ENCODE measurements around the gene CD3E. TPM values are rescaled to one million over a fixed set of nuclear protein-coding genes. Genes with fewer than 3 reads are reported as not detected.

The CD3E gene
- total RNA-seq, 1 experiment from 2014 or later, result not detected

- Histone ChIP-seq H3K9me3 (ENCODE audit: insufficient read depth, low read depth) (no peaks in the 10 kb centered on the region), H3K9me2 (ENCODE audit: insufficient read depth) (no peaks in the 10 kb centered on the region), H3K79me2 (ENCODE audit: low read depth) (no peaks in the 10 kb centered on the region), H3K4me3 (no peak overlapping the region), H3K4me2 (no peak overlapping the region), H3K27me3 (ENCODE audit: insufficient read depth, low read depth) (no peaks in the 10 kb centered on the region), H4K20me1 (ENCODE audit: insufficient read depth) (no peaks in the 10 kb centered on the region), H2AFZ (no peak overlapping the region), H3K27ac (no peak overlapping the region), H3K36me3 (ENCODE audit: low read depth) (no peaks in the 10 kb centered on the region), H3F3A (ENCODE audit: insufficient read depth, low read depth) (peaks cover 24% of the 10 kb centered on the region; the same call in 1 of the 2 replicates), H3K4me1 (replicated peaks; ENCODE audit: insufficient read depth) (peaks cover 31% of the 10 kb centered on the region)
- DNase-seq, result no peak
- intact Hi-C loops (cut with micrococcal nuclease; ENCODE audit: unreplicated experiment), result loop anchor here (1.0 kb wide), 4 partner anchors 27 to 275 kb away; partner anchors contain the start of gene MPZL2
- TF ChIP-seq CTCF (conservative IDR thresholded peaks at IDR 0.05) (no peak), EZH2 (IDR thresholded peaks at IDR 0.05; ENCODE audit: low read depth) (no peak)
- CTCF ChIA-PET, result interaction anchor here (0.7 kb wide), 1 partner anchor 93 kb away, joined by 4 read pairs; no protein-coding TSS in a partner anchor
- no TSS peak for BruUV-seq (replicated peaks)
- POLR2A ChIA-PET (ENCODE audit: unreplicated experiment), result interaction anchor here (0.6 kb wide), 1 partner anchor 28 kb away, joined by 5 read pairs; no protein-coding TSS in a partner anchor
Measured at GRCh38 chr11:118291477-118292135, 12.9 kb upstream of the CD3E start.

- CTCF ChIA-PET, result no interaction called here
- TF ChIP-seq EZH2 (IDR thresholded peaks at IDR 0.05; ENCODE audit: low read depth), result no peak
- no peak for TF ChIP-seq CTCF (conservative IDR thresholded peaks at IDR 0.05)
- H3F3A ChIP-seq (ENCODE audit: insufficient read depth, low read depth), result peaks cover 12% of the 10 kb centered on the region; the same call in 1 of the 2 replicates
- no peak overlapping the region for H3K4me3 ChIP-seq
- no peaks in the 10 kb centered on the region for H3K27me3 ChIP-seq (ENCODE audit: insufficient read depth, low read depth)
- intact Hi-C loops (cut with micrococcal nuclease; ENCODE audit: unreplicated experiment), result no loop called here
- no peak overlapping the region for H3K27ac ChIP-seq
- H3K79me2 ChIP-seq (ENCODE audit: low read depth), result no peaks in the 10 kb centered on the region
- POLR2A ChIA-PET (ENCODE audit: unreplicated experiment), result no interaction called here
- H3K4me1 ChIP-seq (replicated peaks; ENCODE audit: insufficient read depth), result peaks cover 15% of the 10 kb centered on the region
- H3K4me2 ChIP-seq, result no peak overlapping the region
- H3K9me3 ChIP-seq (ENCODE audit: insufficient read depth, low read depth), result no peaks in the 10 kb centered on the region
- no peak overlapping the region for H2AFZ ChIP-seq
- H3K36me3 ChIP-seq (ENCODE audit: low read depth), result no peaks in the 10 kb centered on the region
- DNase-seq, result no peak
- H4K20me1 ChIP-seq (ENCODE audit: insufficient read depth), result no peaks in the 10 kb centered on the region
- BruUV-seq (replicated peaks), result no TSS peak
- H3K9me2 ChIP-seq (ENCODE audit: insufficient read depth), result no peaks in the 10 kb centered on the region
Measured at GRCh38 chr11:118294053-118294452, 10.5 kb upstream of the CD3E start.

- Histone ChIP-seq H3K4me1 (replicated peaks; ENCODE audit: insufficient read depth) (peaks cover 15% of the 10 kb centered on the region), H3F3A (ENCODE audit: insufficient read depth, low read depth) (peaks cover 12% of the 10 kb centered on the region; the same call in 1 of the 2 replicates), H3K27me3 (ENCODE audit: insufficient read depth, low read depth) (no peaks in the 10 kb centered on the region), H3K4me3 (no peak overlapping the region), H2AFZ (no peak overlapping the region), H3K27ac (no peak overlapping the region), H3K9me3 (ENCODE audit: insufficient read depth, low read depth) (no peaks in the 10 kb centered on the region), H3K36me3 (ENCODE audit: low read depth) (no peaks in the 10 kb centered on the region), H3K9me2 (ENCODE audit: insufficient read depth) (no peaks in the 10 kb centered on the region), H4K20me1 (ENCODE audit: insufficient read depth) (no peaks in the 10 kb centered on the region), H3K79me2 (ENCODE audit: low read depth) (no peaks in the 10 kb centered on the region), H3K4me2 (no peak overlapping the region)
- no TSS peak for BruUV-seq (replicated peaks)
- ChIA-PET POLR2A (ENCODE audit: unreplicated experiment) (interaction anchor here (0.6 to 0.7 kb wide), 2 partner anchors 20 to 52 kb away, joined by 3 read pairs; no protein-coding TSS in a partner anchor), CTCF (interaction anchor here (0.8 kb wide), 1 partner anchor 26 kb away, joined by 4 read pairs; no protein-coding TSS in a partner anchor)
- no peak for TF ChIP-seq CTCF (conservative IDR thresholded peaks at IDR 0.05)
- TF ChIP-seq EZH2 (IDR thresholded peaks at IDR 0.05; ENCODE audit: low read depth), result no peak
- intact Hi-C loops (cut with micrococcal nuclease; ENCODE audit: unreplicated experiment), result no loop called here
- DNase-seq, result no peak
Measured at GRCh38 chr11:118295199-118295598, 9.3 kb upstream of the CD3E start.

Data from PC-9 (cell line).